GM21447 (cell line): ENCODE measurements around the gene DENND5B.

ENCODE experiments used
- ATAC-seq: cut with Tn5 transposase; IDR thresholded peaks from one replicate; pipeline ENCODE4 v1.9.1; 2021; ENCODE audit not compliant: unreplicated experiment

Gene DENND5B

GRCh38 chr12:31342286-31342685 lies 248.7 kb downstream of the DENND5B start:
- ATAC-seq, result no peak

GRCh38 chr12:31339831-31340622 lies 250.9 kb downstream of the DENND5B start:
- no peak for ATAC-seq

DNA sequence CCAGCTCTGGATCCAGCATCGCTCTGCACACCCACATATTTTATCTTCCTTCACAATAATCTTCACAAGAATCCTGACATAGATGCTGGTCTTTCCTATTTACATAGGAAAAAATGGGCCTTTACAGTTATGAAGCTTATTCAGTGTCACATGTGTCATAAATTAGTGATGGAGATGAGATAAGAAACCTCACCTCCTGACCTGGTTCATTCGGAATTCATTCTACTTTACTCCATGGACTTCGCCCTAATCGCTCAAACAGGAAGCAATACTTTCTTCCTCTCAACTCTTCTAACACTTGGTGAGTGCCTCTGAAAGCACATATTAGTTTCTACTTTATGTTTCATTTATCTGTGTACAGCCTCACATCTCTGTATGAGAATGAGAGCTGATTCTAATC lies 253.0 kb downstream of the DENND5B start:
- no peak for ATAC-seq
